Epithelial cell of prostate (primary cell): Measurements from ENCODE around the gene L1CAM.

Experiments
- DNase-seq: peaks from one replicate; pipeline ENCODE4 v3.0.0-alpha.2; 2011; ENCODE audit warnings: low read depth, low spot score
- H3K27ac ChIP-seq: fragments of 450-650 bp; 2 replicates; pipeline ENCODE4 v1.5.1; 2017; ENCODE audit warnings: mild to moderate bottlenecking

Gene L1CAM

GRCh38 chrX:153878969-153879653, 6.9 kb downstream of the L1CAM start:
- no peak overlapping the region for H3K27ac ChIP-seq
- no peak for DNase-seq

- DNase-seq, result no peak
- no peak overlapping the region for H3K27ac ChIP-seq
Observed at GRCh38 chrX:153878345-153878744, 7.6 kb downstream of the L1CAM start.

GRCh38 chrX:153877571-153878261, 8.3 kb downstream of the L1CAM start:
- DNase-seq, result no peak

GRCh38 chrX:153876112-153876491, 9.9 kb downstream of the L1CAM start:
- no peak for DNase-seq
- H3K27ac ChIP-seq, result no peak overlapping the region

More at GRCh38 chrX:153877571-153878261, 8.3 kb downstream of the L1CAM start:
- no peak overlapping the region for H3K27ac ChIP-seq

- H3K27ac ChIP-seq, result no peak overlapping the region
- DNase-seq, result no peak
Observed at GRCh38 chrX:153875391-153876111, 10.4 kb downstream of the L1CAM start.

- DNase-seq, result no peak
- no peak overlapping the region for H3K27ac ChIP-seq
Observed at GRCh38 chrX:153874366-153875125, 11.4 kb downstream of the L1CAM start.

- DNase-seq, result no peak
- H3K27ac ChIP-seq, result no peak overlapping the region
Observed at GRCh38 chrX:153874085-153874365, 11.9 kb downstream of the L1CAM start.

- DNase-seq, result no peak
Observed at GRCh38 chrX:153873282-153874084, 12.5 kb downstream of the L1CAM start.

GRCh38 chrX:153871946-153872878, 13.8 kb downstream of the L1CAM start:
- H3K27ac ChIP-seq, result no peak overlapping the region
- no peak for DNase-seq

More at GRCh38 chrX:153873282-153874084, 12.5 kb downstream of the L1CAM start:
- H3K27ac ChIP-seq, result no peak overlapping the region

- H3K27ac ChIP-seq, result no peak overlapping the region
- no peak for DNase-seq
Observed at GRCh38 chrX:153871451-153871850, 14.5 kb downstream of the L1CAM start.

GRCh38 chrX:153870791-153871360, 15.1 kb downstream of the L1CAM start:
- no peak for DNase-seq
- H3K27ac ChIP-seq, result no peak overlapping the region

GRCh38 chrX:153870288-153870690, 15.7 kb downstream of the L1CAM start:
- no peak for DNase-seq
- H3K27ac ChIP-seq, result no peak overlapping the region

GRCh38 chrX:153869473-153870287, 16.3 kb downstream of the L1CAM start:
- no peak for DNase-seq
- H3K27ac ChIP-seq, result no peak overlapping the region

- no peak for DNase-seq
- H3K27ac ChIP-seq, result no peak overlapping the region
Observed at GRCh38 chrX:153868576-153869472, 17.1 kb downstream of the L1CAM start.

- DNase-seq, result no peak
Observed at GRCh38 chrX:153867671-153868070, 18.3 kb downstream of the L1CAM start.

GRCh38 chrX:153867139-153867538, 18.8 kb downstream of the L1CAM start:
- H3K27ac ChIP-seq, result no peak overlapping the region
- DNase-seq, result no peak

More at GRCh38 chrX:153867671-153868070, 18.3 kb downstream of the L1CAM start:
- H3K27ac ChIP-seq, result no peak overlapping the region
